Sigmoid colon (tissue), 7 donors: ENCODE results near the gene ITGB1. TPM values are rescaled to one million over a fixed set of nuclear protein-coding genes. Genes with fewer than 3 reads are reported as not detected.
A peak's percentile ranks its signal among the peaks of the same experiment; 100 is the strongest.

ENCODE experiments used
- DNase-seq: peaks from one replicate; pipeline ENCODE4 v3.0.0-alpha.2; 2019
- H3K27ac ChIP-seq, 4 donors: fragments of 200-600 bp; sonication (generic); one replicate each; pipeline ENCODE4 v1.5.1; 2016 to 2019; ENCODE audit warnings: mild to moderate bottlenecking in 1 of 4
- H3K27me3 ChIP-seq, 3 donors: fragments of 200-600 bp; sonication (generic); one replicate each; pipeline ENCODE4 v1.5.1; 2019; ENCODE audit warnings: mild to moderate bottlenecking in 1 of 3
- H3K36me3 ChIP-seq, 4 donors: fragments of 200-600 bp; sonication (generic); one replicate each; pipeline ENCODE4 v1.5.1; 2016 to 2019
- H3K4me1 ChIP-seq, 4 donors: fragments of 200-600 bp; sonication (generic); one replicate each; pipeline ENCODE4 v1.5.1; 2017 to 2019
- H3K4me3 ChIP-seq, 4 donors: fragments of 200-600 bp; sonication (generic); one replicate each; pipeline ENCODE4 v1.5.1; 2017 to 2019; ENCODE audit warnings: mild to moderate bottlenecking in 2 of 4, moderate library complexity in 1 of 4
- H3K9me3 ChIP-seq, 4 donors: fragments of 200-600 bp in 3 of 4; sonication (generic) in 3 of 4; one replicate each; pipeline versions ENCODE4 v1.5.1 to v1.6.1; 2013 to 2019
- EP300 ChIP-seq, 4 donors: sonication (generic); formaldehyde crosslinking; IDR thresholded peaks; one replicate each; pipeline ENCODE4 v1.6.1; 2017; ENCODE audit warnings: antibody characterized with exemption in 4 of 4
- POLR2A ChIP-seq, 2 donors: fragments of 450-650 bp; IDR thresholded peaks; one replicate each; pipeline ENCODE4 v1.6.1; 2016; ENCODE audit warnings: antibody characterized with exemption in 2 of 2, mild to moderate bottlenecking in 2 of 2, moderate library complexity in 2 of 2
- POLR2AphosphoS5 ChIP-seq, 4 donors: sonication (generic); formaldehyde crosslinking; IDR thresholded peaks; one replicate each; pipeline ENCODE4 v1.6.1; 2017; ENCODE audit warnings: antibody characterized with exemption in 4 of 4
- WGBS, 2 donors: extraction: QIAGEN DNeasy Blood & Tissue Kit; methylation state at CpG; one replicate each; pipeline ENCODE4 v1.1.7; 2013; 5-methylcytosine and 5-hydroxymethylcytosine counted together
- intact Hi-C: fragments of 100-400 bp; cut with DNase I; formaldehyde crosslinking; loops from one replicate; pipeline ENCODE4 v1.15.1; 2023
- polyA plus RNA-seq, 3 donors: library from polyadenylated mRNA; stranded (reverse); fragments of 200-250 nt; gene quantifications; one replicate each; pipeline ENCODE4 v1.2.3, GENCODE V29; 2013
- total RNA-seq, 4 donors: library from RNA; depleted of rRNA; stranded (reverse); fragments of >200 nt; gene quantifications; one replicate each; pipeline ENCODE4 v1.1.0, GENCODE V29; 2016
- TF ChIP-seq, protein P1 (sequence below), 4 experiments: fragments of 450-650 bp in 3 of 4; fragments of 200-600 bp in 1 of 4; IDR thresholded peaks; one replicate each; pipeline ENCODE4 v1.5.1; 2016 to 2019; ENCODE audit warnings: antibody characterized with exemption in 4 of 4, mild to moderate bottlenecking in 3 of 4, moderate library complexity in 2 of 4
- donor health status: healthy with polysubstance abuse.
- donor health status: Bipolar disorder and iron deficiency.
- donor health status: healthy.

The ITGB1 gene
- total and polyA plus RNA-seq, 7 donors = 43.8 to 1,360 (median 588) TPM

DNA sequence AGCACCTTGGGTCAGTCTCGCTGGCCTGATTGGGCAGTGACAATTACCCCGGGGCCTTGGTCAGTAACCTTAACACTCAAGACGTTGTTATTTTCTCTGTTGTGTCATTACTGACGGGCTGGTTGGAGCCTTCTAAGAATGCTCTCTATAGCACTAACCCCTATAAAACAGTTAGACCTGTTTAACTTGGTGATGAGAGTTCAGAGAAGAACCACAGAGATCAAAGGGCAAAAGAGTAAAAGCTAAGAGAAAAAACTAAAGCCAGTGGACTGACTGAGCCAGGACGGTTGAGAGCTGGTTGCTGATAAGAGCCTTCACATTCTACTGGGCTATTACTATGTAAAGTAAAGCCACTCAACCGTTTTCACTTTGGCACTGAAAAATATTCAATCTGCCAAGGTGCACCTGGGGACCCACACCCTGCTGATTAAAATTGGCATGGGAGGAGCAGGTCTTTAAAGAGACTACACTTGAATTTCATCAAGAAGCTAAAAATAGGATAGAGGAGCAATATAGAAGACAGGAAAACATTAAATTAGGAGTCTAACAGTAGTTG lies 13.6 kb upstream of the ITGB1 start:
- H3K36me3 ChIP-seq = no peaks in the 10 kb centered on the region
- peaks cover 0 to 6% (median 0%) of the 10 kb centered on the region in 4 donors for H3K4me1 ChIP-seq
- no peak overlapping the region for H3K4me3 ChIP-seq
- H3K9me3 ChIP-seq = no peaks in the 10 kb centered on the region
- no peak overlapping the region for H3K27ac ChIP-seq
- DNase-seq = no peak
- intact Hi-C loops = no loop called here
- 16 to 49% methylated on average over 6 of the region's 6 CpGs for WGBS, 2 donors
- H3K27me3 ChIP-seq = no peaks in the 10 kb centered on the region
- TF ChIP-seq EP300 (IDR thresholded peaks at IDR 0.05) = no peak
- TF ChIP-seq, protein P1, sequence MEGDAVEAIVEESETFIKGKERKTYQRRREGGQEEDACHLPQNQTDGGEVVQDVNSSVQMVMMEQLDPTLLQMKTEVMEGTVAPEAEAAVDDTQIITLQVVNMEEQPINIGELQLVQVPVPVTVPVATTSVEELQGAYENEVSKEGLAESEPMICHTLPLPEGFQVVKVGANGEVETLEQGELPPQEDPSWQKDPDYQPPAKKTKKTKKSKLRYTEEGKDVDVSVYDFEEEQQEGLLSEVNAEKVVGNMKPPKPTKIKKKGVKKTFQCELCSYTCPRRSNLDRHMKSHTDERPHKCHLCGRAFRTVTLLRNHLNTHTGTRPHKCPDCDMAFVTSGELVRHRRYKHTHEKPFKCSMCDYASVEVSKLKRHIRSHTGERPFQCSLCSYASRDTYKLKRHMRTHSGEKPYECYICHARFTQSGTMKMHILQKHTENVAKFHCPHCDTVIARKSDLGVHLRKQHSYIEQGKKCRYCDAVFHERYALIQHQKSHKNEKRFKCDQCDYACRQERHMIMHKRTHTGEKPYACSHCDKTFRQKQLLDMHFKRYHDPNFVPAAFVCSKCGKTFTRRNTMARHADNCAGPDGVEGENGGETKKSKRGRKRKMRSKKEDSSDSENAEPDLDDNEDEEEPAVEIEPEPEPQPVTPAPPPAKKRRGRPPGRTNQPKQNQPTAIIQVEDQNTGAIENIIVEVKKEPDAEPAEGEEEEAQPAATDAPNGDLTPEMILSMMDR (IDR thresholded peaks at IDR 0.05) = no peak
- no peak for TF ChIP-seq POLR2A (IDR thresholded peaks at IDR 0.05)
- no peak for TF ChIP-seq POLR2AphosphoS5 (IDR thresholded peaks at IDR 0.05)

GRCh38 chr10:32970910-32971309 lies 12.9 kb upstream of the ITGB1 start:
- H3K9me3 ChIP-seq = no peaks in the 10 kb centered on the region
- H3K36me3 ChIP-seq = no peaks in the 10 kb centered on the region
- no peak overlapping the region for H3K27ac ChIP-seq
- TF ChIP-seq EP300 (IDR thresholded peaks at IDR 0.05) (no peak), POLR2AphosphoS5 (IDR thresholded peaks at IDR 0.05) (no peak), POLR2A (IDR thresholded peaks at IDR 0.05) (no peak)
- TF ChIP-seq, protein P1 (IDR thresholded peaks at IDR 0.05) = no peak
- 12 to 60% methylated on average over 2 of the region's 2 CpGs for WGBS, 2 donors
- no peaks in the 10 kb centered on the region for H3K27me3 ChIP-seq
- intact Hi-C loops = no loop called here
- peaks cover 0 to 6% (median 0%) of the 10 kb centered on the region in 4 donors for H3K4me1 ChIP-seq
- H3K4me3 ChIP-seq = no peak overlapping the region
- no peak for DNase-seq

- 91 to 95% methylated on average over 3 of the region's 3 CpGs for WGBS, 2 donors
- peak overlapping the region in 3 of 4 donors; percentile 94 to 99 (median 98) for H3K27ac ChIP-seq
- intact Hi-C loops = no loop called here
Observed at GRCh38 chr10:32964270-32964669, 6.2 kb upstream of the ITGB1 start.

DNA sequence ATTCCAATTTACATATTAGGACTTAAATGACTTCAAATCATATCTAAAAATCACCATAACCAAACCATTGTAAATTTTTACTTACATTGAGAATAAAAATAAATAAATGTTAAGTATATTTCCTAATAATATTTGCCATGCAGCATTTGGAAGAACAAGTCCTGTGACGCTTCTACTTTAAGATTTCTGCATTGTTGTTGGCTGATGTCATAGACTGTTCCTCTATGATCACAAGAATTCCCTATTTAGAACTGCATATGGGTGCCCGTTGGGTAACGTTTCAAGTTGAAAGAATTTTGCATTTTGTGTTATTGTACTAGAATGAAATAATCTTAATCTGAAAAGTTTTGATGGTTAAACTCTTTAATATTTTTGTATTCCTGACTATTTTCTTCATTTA lies 5.1 kb upstream of the ITGB1 start:
- Histone ChIP-seq H3K36me3 (no peaks in the 10 kb centered on the region), H3K27me3 (no peaks in the 10 kb centered on the region), H3K4me3 (no peak overlapping the region), H3K9me3 (no peaks in the 10 kb centered on the region), H3K27ac (peak overlapping the region; percentile 94 to 99 (median 98)), H3K4me1 (peaks cover 0 to 52% (median 38%) of the 10 kb centered on the region in 4 donors)
- intact Hi-C loops = no loop called here
- TF ChIP-seq POLR2A (IDR thresholded peaks at IDR 0.05) (no peak), POLR2AphosphoS5 (IDR thresholded peaks at IDR 0.05) (peak in 1 of 4 donors; percentile 69), EP300 (IDR thresholded peaks at IDR 0.05) (peak in 1 of 4 donors; percentile 56)
- TF ChIP-seq, protein P1 (IDR thresholded peaks at IDR 0.05) = no peak
- WGBS, 2 donors = 70 to 75% methylated on average over 3 of the region's 3 CpGs
- DNase-seq = no peak

More at GRCh38 chr10:32964270-32964669, 6.2 kb upstream of the ITGB1 start:
- no peak for DNase-seq
- H3K27me3 ChIP-seq = no peaks in the 10 kb centered on the region
- no peaks in the 10 kb centered on the region for H3K9me3 ChIP-seq
- no peak overlapping the region for H3K4me3 ChIP-seq
- TF ChIP-seq, protein P1 (IDR thresholded peaks at IDR 0.05) = no peak
- no peak for TF ChIP-seq POLR2A (IDR thresholded peaks at IDR 0.05)
- TF ChIP-seq EP300 (IDR thresholded peaks at IDR 0.05) = no peak
- no peak for TF ChIP-seq POLR2AphosphoS5 (IDR thresholded peaks at IDR 0.05)
- no peaks in the 10 kb centered on the region for H3K36me3 ChIP-seq
- peaks cover 0 to 48% (median 34%) of the 10 kb centered on the region in 4 donors for H3K4me1 ChIP-seq
